Body of pancreas (tissue), 4 donors: ENCODE results near the gene CEP112. TPM values are rescaled to one million over a fixed set of nuclear protein-coding genes. Genes with fewer than 3 reads are reported as not detected.

Experiments used
- ATAC-seq: fragments of 150-250 bp; one replicate; pipeline ENCODE4 v1.9.1; 2016
- DNase-seq, 4 donors: peaks; one replicate each; pipeline ENCODE4 v3.0.0-alpha.2; 2019
- H3K27ac ChIP-seq, 4 donors: fragments of 200-600 bp; sonication (generic); 1 replicate in 3 of 4; 2 replicates in 1 of 4; pipeline versions ENCODE4 v1.5.1 to v1.6.1; 2016 to 2019; ENCODE audit warnings: mild to moderate bottlenecking in 1 of 4, mixed read lengths in 1 of 4, moderate library complexity in 1 of 4
- H3K27me3 ChIP-seq, 2 donors: fragments of 200-600 bp; sonication (generic); one replicate each; pipeline ENCODE4 v1.6.0; 2016; ENCODE audit warnings: mild to moderate bottlenecking in 1 of 2
- H3K36me3 ChIP-seq, 2 donors: fragments of 200-600 bp; sonication (generic); replicated peaks in 1 of 2; 2 replicates each; pipeline ENCODE4 v1.5.1; 2016; ENCODE audit warnings: low read depth in 2 of 2; ENCODE audit not compliant: insufficient read depth in 1 of 2
- H3K4me1 ChIP-seq: fragments of 200-600 bp; sonication (generic); one replicate; pipeline ENCODE4 v1.6.0; 2016
- H3K4me3 ChIP-seq, 2 donors: fragments of 200-600 bp; sonication (generic); 1 replicate in 1 of 2; 2 replicates in 1 of 2; pipeline ENCODE4 v1.5.1; 2016 to 2019
- H3K9me3 ChIP-seq, 3 donors: fragments of 200-600 bp; sonication (generic); 1 replicate in 2 of 3; 2 replicates in 1 of 3; pipeline ENCODE4 v1.5.1; 2016
- CTCF ChIP-seq, 7 experiments: fragments of 450-650 bp in 4 of 7; fragments of 200-600 bp in 3 of 7; sonication (generic) in 3 of 7; IDR thresholded peaks; one replicate each; pipeline ENCODE4 v1.5.1; 2016 to 2019; ENCODE audit warnings: antibody characterized with exemption in 7 of 7
- POLR2A ChIP-seq, 3 donors: fragments of 450-650 bp; IDR thresholded peaks; one replicate each; pipeline ENCODE4 v1.6.1; 2016; ENCODE audit warnings: antibody characterized with exemption in 3 of 3, mild to moderate bottlenecking in 2 of 3
- WGBS, 2 donors: methylation state at CpG; one replicate each; pipeline ENCODE4 v1.1.5; 2017; 5-methylcytosine and 5-hydroxymethylcytosine counted together
- intact Hi-C: fragments of 100-400 bp; cut with DNase I; formaldehyde crosslinking; loops from one replicate; pipeline ENCODE4 v1.15.1; 2023
- total RNA-seq, 2 donors: library from RNA; depleted of rRNA; stranded (reverse); fragments of >200 nt; gene quantifications; one replicate each; pipeline ENCODE4 v1.1.0, GENCODE V29; 2016

The CEP112 gene
- total RNA-seq, 2 donors from 2014 or later, result 5.2 to 10.2 TPM

- no peak for DNase-seq
- Histone ChIP-seq H3K9me3 (no peaks in the 10 kb centered on the region), H3K27ac (no peak overlapping the region), H3K36me3 (no peaks in the 10 kb centered on the region), H3K4me3 (no peak overlapping the region), H3K27me3 (no peaks in the 10 kb centered on the region), H3K4me1 (no peaks in the 10 kb centered on the region)
- ATAC-seq, result no peak
- 76 to 88% methylated on average over 1 of the region's 1 CpG for WGBS, 2 donors
- intact Hi-C loops, result no loop called here
- TF ChIP-seq POLR2A (IDR thresholded peaks at IDR 0.05), result no peak
- TF ChIP-seq CTCF (IDR thresholded peaks at IDR 0.05), result no peak
Measured at GRCh38 chr17:65662196-65662595, 529.7 kb downstream of the CEP112 start.

GRCh38 chr17:65660947-65661346 is 531.0 kb downstream of the CEP112 start:
- DNase-seq (peak in 1 of 4 donors; percentile 2), ATAC-seq (no peak)
- no peak overlapping the region for H3K27ac ChIP-seq
- no peaks in the 10 kb centered on the region for H3K36me3 ChIP-seq
- H3K4me3 ChIP-seq, result no peak overlapping the region
- no peaks in the 10 kb centered on the region for H3K4me1 ChIP-seq
- H3K9me3 ChIP-seq, result no peaks in the 10 kb centered on the region
- intact Hi-C loops, result no loop called here
- 94 to 95% methylated on average over 2 of the region's 2 CpGs for WGBS, 2 donors
- H3K27me3 ChIP-seq, result no peaks in the 10 kb centered on the region
- TF ChIP-seq POLR2A (IDR thresholded peaks at IDR 0.05) (no peak), CTCF (IDR thresholded peaks at IDR 0.05) (no peak)

GRCh38 chr17:65660078-65660477 is 531.9 kb downstream of the CEP112 start:
- intact Hi-C loops, result no loop called here
- TF ChIP-seq POLR2A (IDR thresholded peaks at IDR 0.05) (no peak), CTCF (IDR thresholded peaks at IDR 0.05) (no peak)
- Histone ChIP-seq H3K4me1 (no peaks in the 10 kb centered on the region), H3K4me3 (no peak overlapping the region), H3K27me3 (no peaks in the 10 kb centered on the region), H3K27ac (no peak overlapping the region), H3K36me3 (no peaks in the 10 kb centered on the region), H3K9me3 (no peaks in the 10 kb centered on the region)
- DNase-seq (no peak), ATAC-seq (no peak)
- WGBS, 2 donors, result 60 to 89% methylated on average over 1 of the region's 1 CpG

GRCh38 chr17:65659512-65659911 is 532.4 kb downstream of the CEP112 start:
- H3K27me3 ChIP-seq, result no peaks in the 10 kb centered on the region
- 88 to 91% methylated on average over 4 of the region's 4 CpGs for WGBS, 2 donors
- H3K4me1 ChIP-seq, result no peaks in the 10 kb centered on the region
- no peak overlapping the region for H3K27ac ChIP-seq
- no peaks in the 10 kb centered on the region for H3K9me3 ChIP-seq
- DNase-seq (no peak), ATAC-seq (no peak)
- H3K4me3 ChIP-seq, result no peak overlapping the region
- TF ChIP-seq POLR2A (IDR thresholded peaks at IDR 0.05), result no peak
- no peak for TF ChIP-seq CTCF (IDR thresholded peaks at IDR 0.05)
- H3K36me3 ChIP-seq, result no peaks in the 10 kb centered on the region
- intact Hi-C loops, result no loop called here

- WGBS, 2 donors, result 82 to 95% methylated on average over 2 of the region's 2 CpGs
- H3K4me3 ChIP-seq, result no peak overlapping the region
- H3K4me1 ChIP-seq, result no peaks in the 10 kb centered on the region
- ATAC-seq, result no peak
- DNase-seq, result no peak
- H3K9me3 ChIP-seq, result no peaks in the 10 kb centered on the region
- H3K27me3 ChIP-seq, result no peaks in the 10 kb centered on the region
- H3K36me3 ChIP-seq, result no peaks in the 10 kb centered on the region
- intact Hi-C loops, result no loop called here
- no peak for TF ChIP-seq POLR2A (IDR thresholded peaks at IDR 0.05)
- no peak for TF ChIP-seq CTCF (IDR thresholded peaks at IDR 0.05)
- no peak overlapping the region for H3K27ac ChIP-seq
Measured at GRCh38 chr17:65657251-65657828, 534.6 kb downstream of the CEP112 start.
